ENCODE data around the gene ASB17.
"Not testable (repeated sequence)": the region's sequence is repeated elsewhere in the genome, so short reads cannot be mapped to it uniquely, and the experiment has no call there.

- not testable (repeated sequence) for TF ChIP-seq CTCF (IDR thresholded peaks at IDR 0.05; ENCODE audit: low read depth, low read length); EZH2phosphoT487 (IDR thresholded peaks at IDR 0.05; ENCODE audit: low read depth)
Measured at GRCh38 chr1:75943037-75943436, 10.8 kb upstream of the ASB17 start.

Measured in OCI-LY3 (cell line).